Panc1 (cell line): ENCODE data around the gene MGAT5.

Experiments used
- POLR2AphosphoS5 ChIP-seq: IDR thresholded peaks from 2 replicates; pipeline ENCODE4 v1.6.1; 2012; ENCODE audit warnings: mild to moderate bottlenecking, low read depth, low read length, moderate library complexity
- TF ChIP-seq, protein P1 (sequence below): fragments of 450-650 bp; IDR thresholded peaks from 2 replicates; pipeline ENCODE4 v1.5.1; 2017; ENCODE audit warnings: mild to moderate bottlenecking
- TF ChIP-seq, protein P2 (sequence below), 2 experiments: IDR thresholded peaks; 2 replicates each; pipeline ENCODE4 v1.6.1; 2011 to 2012; ENCODE audit warnings: low read depth in 2 of 2, control low read depth in 1 of 2, low read length in 1 of 2, mild to moderate bottlenecking in 1 of 2, moderate library complexity in 1 of 2; ENCODE audit not compliant: insufficient read depth in 1 of 2

DNA sequence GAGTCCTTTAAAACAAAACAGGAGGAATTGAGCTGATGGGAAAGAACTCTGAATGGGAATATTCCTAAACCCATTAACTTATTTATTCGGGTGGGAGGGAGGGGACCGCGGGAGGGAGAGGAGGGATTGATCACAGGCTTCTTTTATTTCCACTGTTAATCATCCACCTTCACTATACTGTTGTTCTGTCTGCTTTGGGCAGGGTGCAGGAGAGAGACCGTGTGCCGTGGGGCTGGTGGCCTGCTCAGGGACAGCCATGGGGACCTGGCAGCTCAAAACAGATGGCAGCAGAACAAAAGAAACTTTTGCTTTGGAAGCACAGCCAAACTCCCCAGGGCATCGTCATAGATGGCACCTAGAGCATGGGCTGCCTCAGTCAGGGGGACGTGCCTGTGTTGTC lies 195.3 kb downstream of the MGAT5 start:
- TF ChIP-seq, protein P1, sequence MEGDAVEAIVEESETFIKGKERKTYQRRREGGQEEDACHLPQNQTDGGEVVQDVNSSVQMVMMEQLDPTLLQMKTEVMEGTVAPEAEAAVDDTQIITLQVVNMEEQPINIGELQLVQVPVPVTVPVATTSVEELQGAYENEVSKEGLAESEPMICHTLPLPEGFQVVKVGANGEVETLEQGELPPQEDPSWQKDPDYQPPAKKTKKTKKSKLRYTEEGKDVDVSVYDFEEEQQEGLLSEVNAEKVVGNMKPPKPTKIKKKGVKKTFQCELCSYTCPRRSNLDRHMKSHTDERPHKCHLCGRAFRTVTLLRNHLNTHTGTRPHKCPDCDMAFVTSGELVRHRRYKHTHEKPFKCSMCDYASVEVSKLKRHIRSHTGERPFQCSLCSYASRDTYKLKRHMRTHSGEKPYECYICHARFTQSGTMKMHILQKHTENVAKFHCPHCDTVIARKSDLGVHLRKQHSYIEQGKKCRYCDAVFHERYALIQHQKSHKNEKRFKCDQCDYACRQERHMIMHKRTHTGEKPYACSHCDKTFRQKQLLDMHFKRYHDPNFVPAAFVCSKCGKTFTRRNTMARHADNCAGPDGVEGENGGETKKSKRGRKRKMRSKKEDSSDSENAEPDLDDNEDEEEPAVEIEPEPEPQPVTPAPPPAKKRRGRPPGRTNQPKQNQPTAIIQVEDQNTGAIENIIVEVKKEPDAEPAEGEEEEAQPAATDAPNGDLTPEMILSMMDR = no peak
- TF ChIP-seq, protein P2, sequence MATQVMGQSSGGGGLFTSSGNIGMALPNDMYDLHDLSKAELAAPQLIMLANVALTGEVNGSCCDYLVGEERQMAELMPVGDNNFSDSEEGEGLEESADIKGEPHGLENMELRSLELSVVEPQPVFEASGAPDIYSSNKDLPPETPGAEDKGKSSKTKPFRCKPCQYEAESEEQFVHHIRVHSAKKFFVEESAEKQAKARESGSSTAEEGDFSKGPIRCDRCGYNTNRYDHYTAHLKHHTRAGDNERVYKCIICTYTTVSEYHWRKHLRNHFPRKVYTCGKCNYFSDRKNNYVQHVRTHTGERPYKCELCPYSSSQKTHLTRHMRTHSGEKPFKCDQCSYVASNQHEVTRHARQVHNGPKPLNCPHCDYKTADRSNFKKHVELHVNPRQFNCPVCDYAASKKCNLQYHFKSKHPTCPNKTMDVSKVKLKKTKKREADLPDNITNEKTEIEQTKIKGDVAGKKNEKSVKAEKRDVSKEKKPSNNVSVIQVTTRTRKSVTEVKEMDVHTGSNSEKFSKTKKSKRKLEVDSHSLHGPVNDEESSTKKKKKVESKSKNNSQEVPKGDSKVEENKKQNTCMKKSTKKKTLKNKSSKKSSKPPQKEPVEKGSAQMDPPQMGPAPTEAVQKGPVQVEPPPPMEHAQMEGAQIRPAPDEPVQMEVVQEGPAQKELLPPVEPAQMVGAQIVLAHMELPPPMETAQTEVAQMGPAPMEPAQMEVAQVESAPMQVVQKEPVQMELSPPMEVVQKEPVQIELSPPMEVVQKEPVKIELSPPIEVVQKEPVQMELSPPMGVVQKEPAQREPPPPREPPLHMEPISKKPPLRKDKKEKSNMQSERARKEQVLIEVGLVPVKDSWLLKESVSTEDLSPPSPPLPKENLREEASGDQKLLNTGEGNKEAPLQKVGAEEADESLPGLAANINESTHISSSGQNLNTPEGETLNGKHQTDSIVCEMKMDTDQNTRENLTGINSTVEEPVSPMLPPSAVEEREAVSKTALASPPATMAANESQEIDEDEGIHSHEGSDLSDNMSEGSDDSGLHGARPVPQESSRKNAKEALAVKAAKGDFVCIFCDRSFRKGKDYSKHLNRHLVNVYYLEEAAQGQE (IDR thresholded peaks at IDR 0.05; ENCODE audit: insufficient read depth in 1 of 2, low read depth in 2 of 2, low read length in 1 of 2) = no peak
- no peak for TF ChIP-seq POLR2AphosphoS5
